ENCODE results near the gene DDN.

The DDN gene

DNA sequence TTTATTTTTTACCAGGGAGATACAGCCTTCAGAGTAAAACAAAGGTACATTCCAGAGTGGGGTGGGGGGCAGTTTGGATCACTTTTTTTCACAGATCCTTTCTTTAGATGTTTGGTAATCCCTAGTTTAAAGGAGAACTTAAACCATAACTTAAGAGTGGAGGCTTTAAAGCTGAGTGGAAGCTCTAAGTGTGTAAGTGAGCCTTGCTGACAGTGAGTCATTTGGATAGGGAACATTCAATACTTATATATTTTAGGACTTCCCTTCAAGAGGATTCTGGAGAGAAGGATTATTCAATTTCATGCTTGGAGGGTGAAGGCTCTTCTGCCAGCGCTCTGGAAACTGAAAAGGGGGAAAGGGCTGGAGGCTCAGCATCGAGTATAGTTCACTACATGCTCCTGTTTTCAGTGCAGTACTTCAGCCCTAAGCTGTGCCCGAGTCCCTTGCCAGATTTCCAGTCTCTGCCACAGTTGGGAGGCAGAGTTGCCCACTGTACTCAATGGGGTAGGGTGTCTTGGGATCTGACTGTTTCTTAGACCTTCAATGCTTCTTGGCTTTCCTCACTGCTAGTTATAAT lies 11.0 kb upstream of the DDN start:
- DNase-seq = no peak

GRCh38 chr12:49008943-49009342 lies 9.8 kb upstream of the DDN start:
- DNase-seq = no peak

GRCh38 chr12:49000346-49000745 lies 1.2 kb upstream of the DDN start:
- DNase-seq = no peak

- no peak for DNase-seq
Observed at GRCh38 chr12:48998497-48999353, 450 bp downstream of the DDN start.

DNA sequence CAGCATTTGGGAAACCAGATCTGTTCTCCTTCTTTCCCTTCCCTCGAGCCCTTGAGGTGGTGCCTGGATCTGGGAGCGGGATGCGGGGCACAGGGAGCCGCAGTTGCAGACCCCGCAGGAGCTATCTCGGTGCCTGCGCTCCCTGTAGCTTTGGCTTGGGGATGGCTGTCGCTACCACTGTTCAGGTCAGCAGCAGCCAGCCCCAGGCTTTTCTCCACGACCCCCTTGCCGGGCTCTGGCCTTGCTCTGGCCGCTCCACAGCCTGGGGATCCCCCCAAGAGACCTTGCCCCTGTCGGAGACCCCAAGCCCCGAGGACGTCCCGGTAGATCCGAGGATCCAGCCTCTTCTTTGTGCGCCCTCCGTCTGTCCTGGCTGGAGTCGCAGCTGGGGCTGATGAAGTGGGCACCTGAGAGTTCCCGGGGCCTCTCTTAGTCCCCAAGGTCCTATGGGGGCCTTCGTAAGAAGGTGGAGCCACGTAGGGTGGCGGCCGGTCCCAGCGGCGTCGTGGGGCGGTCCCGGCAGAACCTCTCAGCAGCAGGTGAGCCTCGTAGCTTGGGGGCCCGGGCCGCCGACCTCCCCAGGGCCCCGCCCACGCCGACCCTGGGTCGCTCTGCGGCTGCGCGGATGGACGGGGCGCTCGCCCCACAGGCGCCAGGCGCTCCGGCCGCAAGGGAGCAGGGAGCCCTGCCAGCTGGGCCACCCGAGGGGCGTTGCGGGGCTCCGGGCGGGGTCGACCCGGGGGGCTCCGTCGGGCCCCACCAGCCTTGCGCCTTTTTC lies 1.3 kb downstream of the DDN start:
- no peak for DNase-seq

DNA sequence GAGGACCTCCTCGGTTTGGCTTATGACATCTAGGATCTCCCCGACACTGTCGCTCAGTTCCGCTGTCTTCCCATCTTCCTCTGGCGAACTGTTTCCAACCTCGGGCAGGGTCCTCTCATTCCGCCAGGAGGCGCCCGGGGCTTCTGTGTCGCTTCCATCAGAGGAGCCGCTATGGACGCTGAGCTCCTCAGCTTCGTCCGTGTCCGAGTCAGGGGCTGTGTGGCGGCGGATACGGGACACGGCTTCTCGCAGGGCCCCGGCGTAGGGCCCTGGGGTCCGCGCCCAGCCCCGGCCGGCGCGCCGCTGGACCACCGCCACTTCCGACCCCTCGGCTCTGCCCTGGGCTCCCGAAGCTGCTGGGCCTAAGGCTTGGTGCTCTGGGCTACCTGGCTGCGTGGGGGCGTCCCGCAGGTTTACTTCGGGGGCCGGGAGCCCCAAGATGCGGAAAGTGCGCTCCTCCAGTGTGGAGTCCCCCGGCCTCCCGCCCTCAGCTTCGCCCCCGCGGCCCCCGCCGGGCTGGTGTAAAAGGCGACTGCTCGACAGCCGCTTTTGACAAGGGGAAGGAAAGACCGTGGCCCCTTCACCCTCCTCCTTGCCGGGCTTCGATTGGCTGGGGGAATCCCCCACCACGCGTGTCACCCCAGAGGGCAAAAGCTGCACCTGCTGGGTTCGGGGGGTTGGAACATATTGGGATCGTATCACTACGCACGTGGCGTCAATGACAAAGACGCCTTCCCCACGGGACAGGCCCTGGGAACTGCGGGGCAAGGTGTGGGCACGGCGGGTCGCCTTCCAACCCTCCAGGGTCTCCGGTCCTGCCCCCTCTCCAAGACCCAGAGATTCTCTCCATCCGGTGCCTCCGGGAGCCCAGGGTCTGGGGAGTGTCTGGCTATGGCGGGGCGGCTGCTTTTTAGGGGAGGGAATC lies 2.1 kb downstream of the DDN start:
- DNase-seq = peak; percentile 50

- no peak for DNase-seq
Observed at GRCh38 chr12:48995086-48995879, 3.9 kb downstream of the DDN start.

DNA sequence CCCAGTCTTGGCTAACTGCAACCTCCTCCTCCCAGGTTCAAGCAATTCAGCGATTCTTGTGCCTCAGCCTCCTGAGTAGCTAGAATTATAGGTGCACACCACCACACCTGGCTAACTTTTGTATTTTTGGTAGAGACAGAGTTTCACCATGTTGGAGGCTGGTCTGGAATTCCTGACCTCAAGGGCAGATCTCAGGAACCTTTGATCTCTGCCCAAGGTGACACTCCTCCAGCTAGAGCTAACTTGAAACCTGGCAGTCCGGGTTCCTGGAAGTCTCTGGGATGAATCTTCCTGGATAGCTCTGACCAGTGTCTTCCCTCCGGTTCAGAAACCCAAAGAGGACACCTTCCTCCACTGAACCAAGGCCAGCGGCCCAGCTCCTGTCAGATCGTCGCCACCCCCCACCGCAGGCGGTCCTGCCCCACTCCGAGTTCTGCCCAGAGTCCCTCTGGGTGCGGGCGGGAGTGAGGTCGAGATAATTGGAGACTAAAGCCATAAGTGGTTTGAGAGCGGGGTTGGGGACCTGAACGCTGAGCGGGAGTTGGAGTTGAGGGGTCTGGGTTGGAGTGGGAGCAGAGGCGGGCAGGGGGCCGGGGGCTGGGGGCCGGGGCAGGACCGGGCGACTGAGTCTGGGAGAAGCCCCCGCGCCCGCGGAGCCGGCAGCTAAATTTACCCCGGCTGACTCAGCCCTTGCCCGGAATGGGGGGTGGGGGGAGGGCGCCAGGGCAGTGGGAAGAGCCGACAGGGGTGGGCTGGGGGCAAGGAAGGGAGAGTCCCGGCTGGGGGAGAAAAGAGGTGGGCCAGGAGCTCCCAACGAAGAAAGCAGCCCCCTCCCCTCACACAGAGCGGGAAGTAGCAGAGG lies 4.7 kb downstream of the DDN start:
- no peak for DNase-seq

GRCh38 chr12:48993787-48994186 lies 5.4 kb downstream of the DDN start:
- no peak for DNase-seq

DNA sequence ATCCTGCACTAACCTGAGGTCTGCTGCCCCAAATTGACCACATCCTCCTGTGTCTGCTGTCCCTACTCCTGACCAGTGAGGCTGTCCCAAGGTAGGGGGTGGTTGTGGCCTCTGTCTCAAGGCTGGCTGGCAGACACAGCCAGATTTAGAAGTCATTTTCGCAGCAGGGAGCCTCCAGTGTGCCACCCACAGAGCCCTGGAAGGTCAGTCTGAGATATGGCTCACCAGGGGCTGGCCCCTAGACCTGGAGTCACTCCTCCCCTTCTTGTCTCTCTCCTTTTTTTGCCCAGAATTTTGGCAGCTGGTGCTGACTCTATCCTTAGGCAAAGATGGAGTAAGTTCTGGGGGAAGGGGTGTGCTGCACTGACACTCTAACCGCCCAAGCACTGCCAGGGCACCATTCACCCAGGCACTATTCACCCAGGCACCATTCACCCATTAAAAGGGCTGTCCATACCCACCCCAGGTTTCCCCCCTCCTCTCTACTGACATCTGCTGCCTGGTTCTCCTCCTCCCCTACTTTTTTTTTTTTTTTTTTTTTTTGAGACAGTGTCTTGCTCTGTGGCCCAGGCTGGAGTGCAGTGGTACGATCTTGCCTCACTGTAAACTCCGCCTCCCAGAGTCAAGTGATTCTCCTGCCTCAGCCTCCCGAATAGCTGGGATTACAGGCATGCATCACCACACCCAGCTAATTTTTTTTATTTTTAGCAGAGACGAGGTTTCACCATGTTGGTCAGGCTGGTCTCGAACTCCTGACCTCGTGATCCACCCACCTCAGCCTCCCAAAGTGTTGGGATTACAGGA lies 7.7 kb downstream of the DDN start:
- DNase-seq = no peak

DNA sequence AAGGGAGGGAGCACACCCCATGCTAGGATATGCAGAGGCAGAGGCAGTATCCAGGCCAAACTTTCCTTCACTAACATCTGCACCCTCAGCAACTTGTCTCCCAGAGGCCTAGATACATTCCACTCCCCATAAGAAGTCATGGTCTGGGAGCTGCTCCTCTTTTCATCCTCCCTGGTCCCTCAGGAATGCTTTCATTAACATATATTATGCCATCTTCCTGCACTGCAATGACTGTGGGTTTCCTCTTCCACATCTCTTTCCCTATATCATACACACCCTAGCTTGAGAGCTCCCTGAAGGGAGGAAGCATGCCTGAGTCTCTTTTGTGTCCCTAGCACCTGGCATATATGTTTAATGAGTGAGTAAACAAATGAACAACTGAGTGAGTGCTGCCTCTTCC lies 8.6 kb downstream of the DDN start:
- no peak for DNase-seq

- DNase-seq = peak; percentile 50
Observed at GRCh38 chr12:48988030-48988649, 11.0 kb downstream of the DDN start.

- DNase-seq = no peak
Observed at GRCh38 chr12:48986720-48987291, 12.4 kb downstream of the DDN start.

GRCh38 chr12:48985901-48986300 lies 13.3 kb downstream of the DDN start:
- no peak for DNase-seq

DNA sequence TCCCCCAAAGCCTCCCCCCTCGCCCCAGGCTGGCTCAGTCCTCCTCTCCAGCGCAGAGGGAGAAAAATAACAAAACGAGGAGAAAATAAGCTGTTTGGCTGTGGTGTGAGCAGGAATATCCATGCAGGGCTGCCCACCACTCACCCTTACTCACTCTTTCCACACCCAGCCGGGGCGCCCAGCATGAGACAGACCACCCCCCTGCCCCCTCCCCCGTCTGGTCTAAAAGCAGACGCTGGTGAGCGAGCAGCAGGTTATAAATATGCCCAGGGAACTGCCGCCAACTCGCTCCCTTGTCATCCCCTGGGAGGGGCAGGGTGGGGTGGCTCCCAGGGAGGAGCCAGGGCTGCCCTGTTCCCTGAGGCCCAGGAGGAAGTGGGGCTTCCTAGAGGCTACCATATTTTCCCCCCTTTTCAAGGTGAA lies 13.7 kb downstream of the DDN start:
- no peak for DNase-seq

- DNase-seq = no peak
Observed at GRCh38 chr12:48982397-48983080, 16.6 kb downstream of the DDN start.

GRCh38 chr12:48981757-48982157 lies 17.4 kb downstream of the DDN start:
- DNase-seq = no peak

GRCh38 chr12:48980953-48981756 lies 18.0 kb downstream of the DDN start:
- DNase-seq = no peak
